HG03442 (cell line): ENCODE measurements around the gene LRP1-AS.

ENCODE experiments used
- ATAC-seq: cut with Tn5 transposase; IDR thresholded peaks from one replicate; pipeline ENCODE4 v1.9.1; 2021; ENCODE audit warnings: mild to moderate bottlenecking, moderate library complexity; ENCODE audit not compliant: unreplicated experiment

LRP1-AS gene

GRCh38 chr12:57161491-57161890 lies 14.1 kb upstream of the LRP1-AS start:
- no peak for ATAC-seq

- ATAC-seq = no peak
Measured at GRCh38 chr12:57160741-57161140, 13.3 kb upstream of the LRP1-AS start.

GRCh38 chr12:57160040-57160439 lies 12.6 kb upstream of the LRP1-AS start:
- no peak for ATAC-seq

- ATAC-seq = no peak
Measured at GRCh38 chr12:57159311-57159710, 11.9 kb upstream of the LRP1-AS start.

- no peak for ATAC-seq
Measured at GRCh38 chr12:57158665-57159064, 11.2 kb upstream of the LRP1-AS start.

GRCh38 chr12:57158186-57158585 lies 10.8 kb upstream of the LRP1-AS start:
- no peak for ATAC-seq

GRCh38 chr12:57157588-57158173 lies 10.3 kb upstream of the LRP1-AS start:
- ATAC-seq = no peak

GRCh38 chr12:57156701-57157403 lies 9.4 kb upstream of the LRP1-AS start:
- ATAC-seq = no peak

GRCh38 chr12:57154804-57155434 lies 7.5 kb upstream of the LRP1-AS start:
- ATAC-seq = no peak

GRCh38 chr12:57154076-57154475 lies 6.7 kb upstream of the LRP1-AS start:
- no peak for ATAC-seq

- ATAC-seq = no peak
Measured at GRCh38 chr12:57153415-57153997, 6.1 kb upstream of the LRP1-AS start.

- no peak for ATAC-seq
Measured at GRCh38 chr12:57152639-57153038, 5.2 kb upstream of the LRP1-AS start.

GRCh38 chr12:57151741-57152630 lies 4.6 kb upstream of the LRP1-AS start:
- no peak for ATAC-seq

- no peak for ATAC-seq
Measured at GRCh38 chr12:57150400-57151000, 3.1 kb upstream of the LRP1-AS start.

- ATAC-seq = no peak
Measured at GRCh38 chr12:57149245-57149900, 2.0 kb upstream of the LRP1-AS start.

- ATAC-seq = no peak
Measured at GRCh38 chr12:57148469-57149244, 1.2 kb upstream of the LRP1-AS start.

GRCh38 chr12:57146092-57146491 lies 1.3 kb downstream of the LRP1-AS start:
- no peak for ATAC-seq

GRCh38 chr12:57145460-57146059 lies 1.9 kb downstream of the LRP1-AS start:
- ATAC-seq = no peak

- ATAC-seq = no peak
Measured at GRCh38 chr12:57143454-57143853, 4.0 kb downstream of the LRP1-AS start.
